HepG2 (cell line): ENCODE measurements around the gene MCC. TPM values are rescaled to one million over a fixed set of nuclear protein-coding genes. Genes with fewer than 3 reads are reported as not detected.

Experiments
- ARHGAP35 ChIP-seq: sonication (generic); formaldehyde crosslinking; IDR thresholded peaks from 2 replicates; pipeline ENCODE4 v1.9.0; 2022; ENCODE audit warnings: mild to moderate bottlenecking, inconsistent platforms, moderate library complexity, missing genetic modification reagents, borderline replicate concordance
- CENPT ChIP-seq: sonication (generic); formaldehyde crosslinking; IDR thresholded peaks from 2 replicates; pipeline ENCODE4 v1.8.0; 2022; ENCODE audit warnings: low read depth, mild to moderate bottlenecking, moderate library complexity, missing genetic modification reagents
- FOXA3 ChIP-seq: IDR thresholded peaks from 2 replicates; pipeline ENCODE4 v1.6.1; 2016; ENCODE audit warnings: missing genetic modification reagents, missing compliant biosample characterization
- KDM3A ChIP-seq: IDR thresholded peaks from 2 replicates; pipeline ENCODE4 v1.6.1; 2018; ENCODE audit warnings: low read depth, missing compliant biosample characterization
- MAZ ChIP-seq, 2 experiments: sonication (generic) in 1 of 2; formaldehyde crosslinking in 1 of 2; IDR thresholded peaks; 2 replicates each; pipeline versions ENCODE4 v1.5.0 to v1.6.1; 2012 to 2020; ENCODE audit warnings: low read depth in 2 of 2, mild to moderate bottlenecking in 2 of 2, borderline replicate concordance in 1 of 2, improper control_type of control experiment in 1 of 2, low read length in 1 of 2, missing genetic modification reagents in 1 of 2, moderate library complexity in 1 of 2
- PLSCR1 ChIP-seq: sonication (generic); formaldehyde crosslinking; IDR thresholded peaks from 2 replicates; pipeline ENCODE4 v1.5.0; 2020; ENCODE audit warnings: missing genetic modification reagents, mild to moderate bottlenecking, borderline replicate concordance
- SIN3A ChIP-seq: IDR thresholded peaks from 2 replicates; pipeline ENCODE4 v1.6.1; 2011; ENCODE audit warnings: low read depth, mild to moderate bottlenecking, control low read depth, low read length, borderline replicate concordance
- ZNF280D ChIP-seq: sonication (generic); formaldehyde crosslinking; IDR thresholded peaks from 2 replicates; pipeline ENCODE4 v1.5.1; 2020; ENCODE audit warnings: mild to moderate bottlenecking, missing genetic modification reagents
- ZNF292 ChIP-seq: sonication (generic); formaldehyde crosslinking; IDR thresholded peaks from 2 replicates; pipeline ENCODE4 v1.8.1; 2022; ENCODE audit warnings: mild to moderate bottlenecking, low read depth, missing genetic modification reagents, borderline replicate concordance
- ZNF562 ChIP-seq: sonication (generic); formaldehyde crosslinking; IDR thresholded peaks from 2 replicates; pipeline ENCODE4 v1.8.0; 2022; ENCODE audit warnings: missing genetic modification reagents, borderline replicate concordance
- ZNF574 ChIP-seq: sonication (generic); formaldehyde crosslinking; IDR thresholded peaks from 2 replicates; pipeline ENCODE4 v1.4.0; 2020; ENCODE audit warnings: missing genetic modification reagents
- polyA plus RNA-seq, 8 experiments: library from polyadenylated mRNA; depleted of rRNA in 3 of 8; stranded (reverse) in 7 of 8; unstranded in 1 of 8; fragments of >200 nt; fragmentation: Illumina TruSeq in 4 of 8; extraction: Trizol in 4 of 8; gene quantifications; 2 replicates each; pipeline versions ENCODE4 v1.2.1 to v1.2.3, GENCODE V29; 2011 to 2016; ENCODE audit warnings: low read depth in 4 of 8, missing spikeins in 1 of 8, mixed read lengths in 1 of 8; ENCODE audit not compliant: insufficient read depth in 1 of 8
- total RNA-seq, 5 experiments: library from RNA; depleted of rRNA; stranded (reverse); fragments of >200 nt; fragmentation: Illumina TruSeq; extraction: Trizol; gene quantifications; 2 replicates each; pipeline ENCODE4 v1.2.3, GENCODE V29; 2016; ENCODE audit warnings: low read depth in 1 of 5
- TF ChIP-seq, protein P1 (sequence below): sonication (generic); formaldehyde crosslinking; IDR thresholded peaks from 2 replicates; pipeline ENCODE4 v1.5.1; 2020; ENCODE audit warnings: mild to moderate bottlenecking, missing genetic modification reagents, moderate library complexity

MCC gene
- total and polyA plus RNA-seq, 2 of the 13 experiments (the other 11 are each of a cell fraction or from before 2014, with no cell fraction given) = 0.55 to 2.4 TPM

- TF ChIP-seq ZNF280D (CRISPR knock-in tag) (peak; percentile 47; the same call in 1 of the 2 replicates), ZNF574 (peak; percentile 49; the same call in 1 of the 2 replicates), FOXA3 (CRISPR knock-in tag) (peak; percentile 19; the same call in 1 of the 2 replicates), CENPT (CRISPR knock-in tag) (peak; percentile 29; the same call in 1 of the 2 replicates), ZNF562 (peak; percentile 71; the same call in 1 of the 2 replicates), KDM3A (CRISPR knock-in tag) (0 out of 2 replicates have a peak, but pooled peaks have one; percentile 52), MAZ (IDR thresholded peaks at IDR 0.05; ENCODE audit: borderline replicate concordance, low read depth, low read length) (no peak), MAZ (CRISPR knock-in tag; IDR thresholded peaks at IDR 0.05; ENCODE audit: low read depth) (0 out of 2 replicates have a peak, but pooled peaks have one; percentile 55), ZNF292 (0 out of 2 replicates have a peak, but pooled peaks have one; percentile 33), ARHGAP35 (CRISPR knock-in tag) (0 out of 2 replicates have a peak, but pooled peaks have one; percentile 26), PLSCR1 (CRISPR knock-in tag) (no peak), SIN3A (no peak)
- TF ChIP-seq, protein P1, sequence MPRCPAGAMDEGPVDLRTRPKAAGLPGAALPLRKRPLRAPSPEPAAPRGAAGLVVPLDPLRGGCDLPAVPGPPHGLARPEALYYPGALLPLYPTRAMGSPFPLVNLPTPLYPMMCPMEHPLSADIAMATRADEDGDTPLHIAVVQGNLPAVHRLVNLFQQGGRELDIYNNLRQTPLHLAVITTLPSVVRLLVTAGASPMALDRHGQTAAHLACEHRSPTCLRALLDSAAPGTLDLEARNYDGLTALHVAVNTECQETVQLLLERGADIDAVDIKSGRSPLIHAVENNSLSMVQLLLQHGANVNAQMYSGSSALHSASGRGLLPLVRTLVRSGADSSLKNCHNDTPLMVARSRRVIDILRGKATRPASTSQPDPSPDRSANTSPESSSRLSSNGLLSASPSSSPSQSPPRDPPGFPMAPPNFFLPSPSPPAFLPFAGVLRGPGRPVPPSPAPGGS (CRISPR knock-in tag) = 0 out of 2 replicates have a peak, but pooled peaks have one; percentile 36
Observed at GRCh38 chr5:113487781-113488644, at the start of gene MCC (continued).
